ENCODE data around the gene KRTAP5-3.
A peak's percentile ranks its signal among the peaks of the same experiment; 100 is the strongest.

The KRTAP5-3 gene

DNA sequence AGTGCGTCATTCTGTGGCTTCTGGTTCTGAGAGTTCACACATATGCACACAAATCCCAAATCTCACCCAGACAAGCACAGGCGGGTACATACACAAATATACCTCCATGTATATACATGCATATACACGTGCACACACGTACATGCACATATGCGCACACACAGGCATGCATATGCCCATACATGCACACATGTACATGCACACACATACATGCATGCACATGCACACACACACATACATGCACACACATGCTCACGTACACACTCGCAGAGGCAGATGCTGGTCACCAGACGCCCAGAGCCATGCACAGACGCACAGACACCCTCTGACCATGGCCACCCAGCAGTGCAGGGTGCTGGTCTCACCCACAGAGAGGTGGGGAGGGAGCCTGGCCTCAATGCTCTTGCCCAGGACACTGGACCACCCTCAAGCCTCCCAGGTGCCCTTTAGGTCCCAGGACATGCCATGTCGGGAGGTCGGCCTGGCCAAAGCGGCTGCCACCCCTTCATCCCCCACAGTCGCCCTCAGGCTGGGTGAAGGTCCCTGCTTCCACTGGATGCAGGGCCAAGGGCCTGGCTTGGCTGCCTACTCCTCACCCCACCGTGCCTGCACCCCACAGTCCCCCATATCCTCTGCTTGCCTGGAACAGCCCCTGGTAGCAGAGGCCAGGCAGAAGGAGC is 45.7 kb downstream of the KRTAP5-3 start:
- H3K4me3 ChIP-seq (ENCODE audit: low read depth, low read length), result no peak overlapping the region
- TF ChIP-seq, protein P1, sequence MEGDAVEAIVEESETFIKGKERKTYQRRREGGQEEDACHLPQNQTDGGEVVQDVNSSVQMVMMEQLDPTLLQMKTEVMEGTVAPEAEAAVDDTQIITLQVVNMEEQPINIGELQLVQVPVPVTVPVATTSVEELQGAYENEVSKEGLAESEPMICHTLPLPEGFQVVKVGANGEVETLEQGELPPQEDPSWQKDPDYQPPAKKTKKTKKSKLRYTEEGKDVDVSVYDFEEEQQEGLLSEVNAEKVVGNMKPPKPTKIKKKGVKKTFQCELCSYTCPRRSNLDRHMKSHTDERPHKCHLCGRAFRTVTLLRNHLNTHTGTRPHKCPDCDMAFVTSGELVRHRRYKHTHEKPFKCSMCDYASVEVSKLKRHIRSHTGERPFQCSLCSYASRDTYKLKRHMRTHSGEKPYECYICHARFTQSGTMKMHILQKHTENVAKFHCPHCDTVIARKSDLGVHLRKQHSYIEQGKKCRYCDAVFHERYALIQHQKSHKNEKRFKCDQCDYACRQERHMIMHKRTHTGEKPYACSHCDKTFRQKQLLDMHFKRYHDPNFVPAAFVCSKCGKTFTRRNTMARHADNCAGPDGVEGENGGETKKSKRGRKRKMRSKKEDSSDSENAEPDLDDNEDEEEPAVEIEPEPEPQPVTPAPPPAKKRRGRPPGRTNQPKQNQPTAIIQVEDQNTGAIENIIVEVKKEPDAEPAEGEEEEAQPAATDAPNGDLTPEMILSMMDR (IDR thresholded peaks at IDR 0.05; ENCODE audit: control insufficient read depth, extremely low read depth, insufficient read depth), result no peak
- no peak for DNase-seq (ENCODE audit: low read depth)

DNA sequence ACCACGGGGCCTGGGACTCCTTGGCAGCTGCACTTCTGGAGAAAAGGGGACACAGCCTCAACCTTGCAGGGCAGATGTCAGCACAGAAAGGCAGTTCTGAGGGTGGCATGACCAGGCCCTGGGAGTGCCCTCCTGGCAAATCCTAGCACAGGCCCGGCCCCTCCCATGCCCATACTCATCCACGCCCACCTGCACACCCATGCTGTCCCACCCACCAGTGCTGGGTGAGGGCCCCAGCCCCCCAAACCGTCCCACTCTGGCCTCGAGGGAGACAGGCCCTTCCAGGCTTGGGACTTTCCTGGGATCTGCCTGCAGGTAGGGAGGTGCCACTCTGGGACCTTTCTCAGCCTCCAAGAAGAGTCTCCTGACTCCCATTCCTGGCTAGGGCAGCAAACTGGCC is 46.3 kb downstream of the KRTAP5-3 start:
- no peak for DNase-seq (ENCODE audit: low read depth)
- TF ChIP-seq, protein P1 (IDR thresholded peaks at IDR 0.05; ENCODE audit: control insufficient read depth, extremely low read depth, insufficient read depth), result no peak
- no peak overlapping the region for H3K4me3 ChIP-seq (ENCODE audit: low read depth, low read length)

DNA sequence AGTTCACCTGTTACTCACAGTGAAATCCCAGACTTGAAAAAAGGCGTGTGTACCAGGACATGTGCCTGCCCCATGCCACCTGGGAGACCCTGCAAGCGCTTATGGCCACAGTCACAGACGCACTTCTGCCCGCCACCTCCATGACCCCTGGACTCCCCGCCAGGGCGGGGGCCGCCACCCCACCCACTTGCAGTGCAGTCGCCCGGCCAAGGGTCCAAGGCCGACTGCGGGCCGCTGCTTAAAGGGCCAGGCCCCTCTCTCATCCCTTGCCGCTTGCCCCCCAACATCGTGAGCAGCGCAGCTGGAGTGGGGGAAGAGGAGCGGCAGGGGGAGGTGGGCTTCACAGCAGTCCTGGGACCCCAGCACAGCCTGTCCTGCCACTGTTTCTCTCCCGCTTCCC is 47.0 kb downstream of the KRTAP5-3 start:
- TF ChIP-seq, protein P1 (IDR thresholded peaks at IDR 0.05; ENCODE audit: control insufficient read depth, extremely low read depth, insufficient read depth), result no peak
- no peak for DNase-seq (ENCODE audit: low read depth)

DNA sequence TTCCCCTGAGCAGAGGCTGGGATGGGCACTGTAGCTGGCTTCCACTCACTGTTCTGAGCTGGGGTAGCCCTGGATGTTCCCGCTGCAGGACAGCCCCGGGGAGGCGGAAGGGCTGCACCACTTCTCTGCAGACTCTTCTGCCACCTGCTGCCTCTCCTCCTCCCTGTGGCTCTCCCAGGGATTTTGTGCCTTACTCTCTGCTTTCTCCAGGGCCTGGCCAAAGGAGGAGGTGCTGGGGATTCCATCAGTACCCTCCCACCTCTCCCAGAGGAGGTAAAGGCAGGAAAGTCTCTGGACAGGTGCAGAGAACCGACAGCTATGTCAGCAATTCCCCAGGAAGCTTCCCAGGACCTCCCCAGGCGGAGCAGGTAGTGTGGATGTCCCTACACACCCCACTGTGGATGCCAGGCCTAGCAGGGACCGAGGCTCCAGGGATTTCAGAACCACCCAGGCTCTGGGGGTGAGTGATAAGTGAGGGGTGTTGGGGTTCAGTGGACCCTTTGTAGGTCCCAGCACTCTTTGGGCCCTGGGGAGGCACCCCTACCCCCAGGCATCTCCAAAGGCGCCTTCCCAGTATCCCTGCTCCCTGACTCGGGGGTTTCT is 47.5 kb downstream of the KRTAP5-3 start:
- no peak for DNase-seq (ENCODE audit: low read depth)
- TF ChIP-seq, protein P1 (IDR thresholded peaks at IDR 0.05; ENCODE audit: control insufficient read depth, extremely low read depth, insufficient read depth), result 0 out of 2 replicates have a peak, but pooled peaks have one; percentile 10
- H3K4me3 ChIP-seq (ENCODE audit: low read depth, low read length), result no peak overlapping the region

More for the DNA sequence above, 47.0 kb downstream of the KRTAP5-3 start:
- no peak overlapping the region for H3K4me3 ChIP-seq (ENCODE audit: low read depth, low read length)

DNA sequence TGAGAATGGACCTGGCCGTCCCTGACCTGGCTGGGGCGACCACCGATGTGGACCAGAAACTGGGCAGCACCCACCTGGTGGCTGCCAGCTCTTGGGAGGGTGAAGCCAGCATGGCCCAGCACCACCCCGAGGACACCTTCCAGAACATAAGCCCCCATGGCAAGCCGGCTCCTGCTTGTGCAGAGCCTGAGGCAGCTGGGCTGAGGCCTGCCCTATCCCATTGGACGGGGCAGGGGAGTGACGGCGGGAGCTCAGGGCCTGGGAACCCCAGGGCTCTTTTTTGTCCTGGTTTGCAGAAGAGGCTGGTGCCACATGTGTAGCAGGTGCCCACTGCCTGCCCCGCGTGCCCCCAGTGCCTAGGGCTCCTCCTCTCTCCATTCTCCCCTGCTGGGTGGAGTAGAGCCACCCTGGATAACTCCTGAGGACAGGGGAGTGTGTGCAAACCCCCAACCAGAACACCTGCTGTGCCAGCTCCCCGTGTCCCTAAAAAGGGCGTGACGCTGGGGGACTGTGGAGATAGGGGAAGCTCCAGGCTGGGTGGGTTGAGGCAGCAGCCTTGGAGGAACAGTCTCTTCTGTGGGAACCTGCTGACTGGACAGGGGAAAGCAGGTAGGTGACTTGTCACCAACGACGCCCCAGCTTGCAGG is 48.1 kb downstream of the KRTAP5-3 start:
- no peak for DNase-seq (ENCODE audit: low read depth)
- TF ChIP-seq, protein P1 (IDR thresholded peaks at IDR 0.05; ENCODE audit: control insufficient read depth, extremely low read depth, insufficient read depth), result no peak
- H3K4me3 ChIP-seq (ENCODE audit: low read depth, low read length), result no peak overlapping the region

DNA sequence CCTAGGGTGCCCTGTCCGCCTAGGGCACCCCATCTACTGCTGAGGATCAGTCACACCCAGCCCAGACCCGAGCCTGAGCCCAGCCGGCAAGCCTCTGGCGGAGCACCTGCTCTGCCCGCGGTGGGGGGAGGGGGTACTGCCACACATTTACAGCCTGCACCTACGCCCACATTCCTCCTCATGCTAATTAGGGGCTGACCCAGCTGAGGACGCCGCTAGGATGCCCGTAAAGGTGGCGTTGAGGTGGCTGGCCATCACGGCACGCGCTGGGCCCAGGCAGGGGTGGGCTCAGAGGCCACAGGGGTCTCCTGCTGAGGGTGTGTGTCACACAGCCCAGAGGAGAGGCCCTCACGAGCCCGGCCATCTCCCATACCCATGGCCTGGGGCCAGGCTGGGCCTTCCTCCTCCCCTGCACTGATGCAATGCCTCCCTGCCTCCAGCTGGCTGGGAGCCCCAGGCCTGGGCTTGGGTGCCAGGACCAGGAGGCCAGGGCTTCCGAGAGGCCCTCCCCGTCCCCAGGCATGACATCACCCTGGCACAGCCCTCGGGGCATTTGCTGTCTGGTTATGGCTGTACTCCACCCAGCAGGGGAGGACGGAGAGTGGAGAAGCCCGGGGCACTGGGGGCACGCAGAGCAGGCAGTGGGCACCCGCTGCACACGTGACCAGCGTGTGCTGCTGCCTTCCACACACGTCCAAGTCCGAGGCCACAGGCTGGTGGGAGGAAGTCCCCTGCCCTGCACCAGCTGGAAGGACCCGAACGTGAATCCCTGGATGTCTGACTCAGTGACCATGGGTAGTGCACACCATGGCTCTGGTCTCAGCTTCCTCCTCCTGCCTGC is 48.9 kb downstream of the KRTAP5-3 start:
- peak overlapping the region; percentile 51 for H3K4me3 ChIP-seq (ENCODE audit: low read depth, low read length)
- TF ChIP-seq, protein P1 (IDR thresholded peaks at IDR 0.05; ENCODE audit: control insufficient read depth, extremely low read depth, insufficient read depth), result no peak
- peak; percentile 94 for DNase-seq (ENCODE audit: low read depth)

Data from LNCaP clone FGC (cell line).